ENCODE measurements around the gene LDLR.
A peak's percentile ranks its signal among the peaks of the same experiment; 100 is the strongest.

Gene LDLR

GRCh38 chr19:11098861-11099260, 9.6 kb downstream of the LDLR start:
- no peak overlapping the region for H3K4me3 ChIP-seq (ENCODE audit: low read length in 2 of 2)
- H4K91ac ChIP-seq (ENCODE audit: low read depth, low read length, poor library complexity), result no peak overlapping the region
- no peak for DNase-seq (ENCODE audit: low spot score)
- no peak overlapping the region for H3K23ac ChIP-seq (ENCODE audit: low read depth, low read length, poor library complexity)
- peaks cover 44 to 97% of the 10 kb centered on the region in 2 donors for H3K36me3 ChIP-seq (replicated peaks in 1 of 2; ENCODE audit: control insufficient read depth in 2 of 2, insufficient read depth in 2 of 2, low read length in 2 of 2)
- peaks cover 10% of the 10 kb centered on the region for H3K79me1 ChIP-seq (ENCODE audit: low read depth, low read length)
- H2AK5ac ChIP-seq (ENCODE audit: low read depth, low read length), result no peak overlapping the region
- no peaks in the 10 kb centered on the region for H3K27me3 ChIP-seq (ENCODE audit: control insufficient read depth in 3 of 3, insufficient read depth in 3 of 3, low read depth in 1 of 3, low read length in 3 of 3)
- H3K9me3 ChIP-seq (replicated peaks in 1 of 2; ENCODE audit: control insufficient read depth in 2 of 2, insufficient read depth in 1 of 2, low read depth in 1 of 2, low read length in 2 of 2), result no peaks in the 10 kb centered on the region
- no peak overlapping the region for H3K27ac ChIP-seq (replicated peaks; ENCODE audit: low read length)
- H2BK12ac ChIP-seq (ENCODE audit: low read length), result no peak overlapping the region
- no peak overlapping the region for H2BK120ac ChIP-seq (ENCODE audit: low read depth, low read length)
- no peak overlapping the region for H3K9ac ChIP-seq (ENCODE audit: low read depth, low read length, poor library complexity)
- H3K4me1 ChIP-seq (ENCODE audit: control insufficient read depth in 2 of 2, insufficient read depth in 1 of 2, low read depth in 1 of 2, low read length in 2 of 2), result no peaks in the 10 kb centered on the region
- no peak overlapping the region for H2AFZ ChIP-seq (ENCODE audit: low read length)
- H2BK5ac ChIP-seq (ENCODE audit: low read length), result no peak overlapping the region
- no peak overlapping the region for H4K8ac ChIP-seq (ENCODE audit: low read depth, low read length)
- no peak overlapping the region for H3K14ac ChIP-seq (ENCODE audit: low read length)
- H3K18ac ChIP-seq (ENCODE audit: low read length), result no peak overlapping the region
- H3K4ac ChIP-seq (ENCODE audit: low read length), result no peak overlapping the region
- H2BK15ac ChIP-seq (ENCODE audit: low read length), result no peak overlapping the region
- WGBS, 2 donors (ENCODE audit: extremely low coverage in 2 of 2, insufficient read length in 2 of 2, insufficient replicate concordance in 1 of 2), result no CpG with 5 or more reads among the region's 3 CpGs
- no peak overlapping the region for H3K4me2 ChIP-seq (ENCODE audit: insufficient read depth, low read length, poor library complexity, severe bottlenecking)

- peaks cover 9% of the 10 kb centered on the region for H3K79me1 ChIP-seq (ENCODE audit: low read depth, low read length)
- no CpG with 5 or more reads among the region's 12 CpGs for WGBS, 2 donors (ENCODE audit: extremely low coverage in 2 of 2, insufficient read length in 2 of 2, insufficient replicate concordance in 1 of 2)
- no peak overlapping the region for H2BK120ac ChIP-seq (ENCODE audit: low read depth, low read length)
- no peak overlapping the region for H2BK15ac ChIP-seq (ENCODE audit: low read length)
- H4K91ac ChIP-seq (ENCODE audit: low read depth, low read length, poor library complexity), result no peak overlapping the region
- H3K9ac ChIP-seq (ENCODE audit: low read depth, low read length, poor library complexity), result no peak overlapping the region
- H3K4me3 ChIP-seq (ENCODE audit: low read length in 2 of 2), result no peak overlapping the region
- H3K23ac ChIP-seq (ENCODE audit: low read depth, low read length, poor library complexity), result no peak overlapping the region
- H3K14ac ChIP-seq (ENCODE audit: low read length), result no peak overlapping the region
- H3K4me2 ChIP-seq (ENCODE audit: insufficient read depth, low read length, poor library complexity, severe bottlenecking), result no peak overlapping the region
- H3K18ac ChIP-seq (ENCODE audit: low read length), result no peak overlapping the region
- no peak for DNase-seq (ENCODE audit: low spot score)
- H3K4me1 ChIP-seq (ENCODE audit: control insufficient read depth in 2 of 2, insufficient read depth in 1 of 2, low read depth in 1 of 2, low read length in 2 of 2), result no peaks in the 10 kb centered on the region
- H4K8ac ChIP-seq (ENCODE audit: low read depth, low read length), result no peak overlapping the region
- H3K9me3 ChIP-seq (replicated peaks in 1 of 2; ENCODE audit: control insufficient read depth in 2 of 2, insufficient read depth in 1 of 2, low read depth in 1 of 2, low read length in 2 of 2), result no peaks in the 10 kb centered on the region
- no peak overlapping the region for H3K27ac ChIP-seq (replicated peaks; ENCODE audit: low read length)
- H3K4ac ChIP-seq (ENCODE audit: low read length), result no peak overlapping the region
- H2BK5ac ChIP-seq (ENCODE audit: low read length), result no peak overlapping the region
- H2AK5ac ChIP-seq (ENCODE audit: low read depth, low read length), result no peak overlapping the region
- no peak overlapping the region for H2BK12ac ChIP-seq (ENCODE audit: low read length)
- peaks cover 44 to 96% of the 10 kb centered on the region in 2 donors for H3K36me3 ChIP-seq (replicated peaks in 1 of 2; ENCODE audit: control insufficient read depth in 2 of 2, insufficient read depth in 2 of 2, low read length in 2 of 2)
- no peak overlapping the region for H2AFZ ChIP-seq (ENCODE audit: low read length)
- H3K27me3 ChIP-seq (ENCODE audit: control insufficient read depth in 3 of 3, insufficient read depth in 3 of 3, low read depth in 1 of 3, low read length in 3 of 3), result no peaks in the 10 kb centered on the region
Observed at GRCh38 chr19:11100049-11100448, 10.8 kb downstream of the LDLR start.

- Histone ChIP-seq H2BK15ac (ENCODE audit: low read length) (no peak overlapping the region), H3K23ac (ENCODE audit: low read depth, low read length, poor library complexity) (no peak overlapping the region), H3K27me3 (ENCODE audit: control insufficient read depth in 3 of 3, insufficient read depth in 3 of 3, low read depth in 1 of 3, low read length in 3 of 3) (no peaks in the 10 kb centered on the region), H3K9ac (ENCODE audit: low read depth, low read length, poor library complexity) (no peak overlapping the region), H3K27ac (replicated peaks; ENCODE audit: low read length) (no peak overlapping the region), H3K18ac (ENCODE audit: low read length) (no peak overlapping the region), H2BK12ac (ENCODE audit: low read length) (no peak overlapping the region), H4K91ac (ENCODE audit: low read depth, low read length, poor library complexity) (no peak overlapping the region), H3K4me1 (ENCODE audit: control insufficient read depth in 2 of 2, insufficient read depth in 1 of 2, low read depth in 1 of 2, low read length in 2 of 2) (no peaks in the 10 kb centered on the region), H2BK120ac (ENCODE audit: low read depth, low read length) (no peak overlapping the region), H3K36me3 (replicated peaks in 1 of 2; ENCODE audit: control insufficient read depth in 2 of 2, insufficient read depth in 2 of 2, low read length in 2 of 2) (peaks cover 48 to 96% of the 10 kb centered on the region in 2 donors), H3K4ac (ENCODE audit: low read length) (no peak overlapping the region), H3K9me3 (replicated peaks in 1 of 2; ENCODE audit: control insufficient read depth in 2 of 2, insufficient read depth in 1 of 2, low read depth in 1 of 2, low read length in 2 of 2) (no peaks in the 10 kb centered on the region), H2AK5ac (ENCODE audit: low read depth, low read length) (no peak overlapping the region), H3K14ac (ENCODE audit: low read length) (no peak overlapping the region), H4K8ac (ENCODE audit: low read depth, low read length) (no peak overlapping the region), H2BK5ac (ENCODE audit: low read length) (no peak overlapping the region), H3K4me3 (ENCODE audit: low read length in 2 of 2) (no peak overlapping the region), H2AFZ (ENCODE audit: low read length) (no peak overlapping the region), H3K4me2 (ENCODE audit: insufficient read depth, low read length, poor library complexity, severe bottlenecking) (no peak overlapping the region), H3K79me1 (ENCODE audit: low read depth, low read length) (peaks cover 11% of the 10 kb centered on the region)
- WGBS, 2 donors (ENCODE audit: extremely low coverage in 2 of 2, insufficient read length in 2 of 2, insufficient replicate concordance in 1 of 2), result no CpG with 5 or more reads among the region's 5 CpGs
- DNase-seq (ENCODE audit: low spot score), result no peak
Observed at GRCh38 chr19:11101057-11101456, 11.8 kb downstream of the LDLR start.

- Histone ChIP-seq H4K91ac (ENCODE audit: low read depth, low read length, poor library complexity) (no peak overlapping the region), H2BK12ac (ENCODE audit: low read length) (no peak overlapping the region), H3K79me1 (ENCODE audit: low read depth, low read length) (peaks cover 23% of the 10 kb centered on the region), H3K14ac (ENCODE audit: low read length) (no peak overlapping the region), H3K27ac (replicated peaks; ENCODE audit: low read length) (no peak overlapping the region), H4K8ac (ENCODE audit: low read depth, low read length) (no peak overlapping the region), H3K18ac (ENCODE audit: low read length) (peak overlapping the region; percentile 19), H3K27me3 (ENCODE audit: control insufficient read depth in 3 of 3, insufficient read depth in 3 of 3, low read depth in 1 of 3, low read length in 3 of 3) (no peaks in the 10 kb centered on the region), H3K36me3 (replicated peaks in 1 of 2; ENCODE audit: control insufficient read depth in 2 of 2, insufficient read depth in 2 of 2, low read length in 2 of 2) (peaks cover 57 to 96% of the 10 kb centered on the region in 2 donors), H3K4me3 (ENCODE audit: low read length in 2 of 2) (no peak overlapping the region), H2BK5ac (ENCODE audit: low read length) (no peak overlapping the region), H2AK5ac (ENCODE audit: low read depth, low read length) (no peak overlapping the region), H3K4me1 (ENCODE audit: control insufficient read depth in 2 of 2, insufficient read depth in 1 of 2, low read depth in 1 of 2, low read length in 2 of 2) (no peaks in the 10 kb centered on the region), H2AFZ (ENCODE audit: low read length) (no peak overlapping the region), H3K9ac (ENCODE audit: low read depth, low read length, poor library complexity) (peak overlapping the region; percentile 53), H3K9me3 (replicated peaks in 1 of 2; ENCODE audit: control insufficient read depth in 2 of 2, insufficient read depth in 1 of 2, low read depth in 1 of 2, low read length in 2 of 2) (no peaks in the 10 kb centered on the region), H3K4me2 (ENCODE audit: insufficient read depth, low read length, poor library complexity, severe bottlenecking) (no peak overlapping the region), H3K23ac (ENCODE audit: low read depth, low read length, poor library complexity) (no peak overlapping the region), H2BK15ac (ENCODE audit: low read length) (no peak overlapping the region), H2BK120ac (ENCODE audit: low read depth, low read length) (no peak overlapping the region), H3K4ac (ENCODE audit: low read length) (no peak overlapping the region)
- WGBS, 2 donors (ENCODE audit: extremely low coverage in 2 of 2, insufficient read length in 2 of 2, insufficient replicate concordance in 1 of 2), result no CpG with 5 or more reads among the region's 16 CpGs
- no peak for DNase-seq (ENCODE audit: low spot score)
Observed at GRCh38 chr19:11102944-11103343, 13.7 kb downstream of the LDLR start.
